GM12872 (cell line): ENCODE data around the gene RIN1.

ENCODE experiments used
- TF ChIP-seq, protein P1 (sequence below): IDR thresholded peaks from 3 replicates; pipeline ENCODE4 v1.5.1; 2011; ENCODE audit warnings: low read depth, mild to moderate bottlenecking, low read length, moderate library complexity; ENCODE audit not compliant: insufficient read depth

The RIN1 gene

GRCh38 chr11:66346476-66347424 lies 10.5 kb upstream of the RIN1 start:
- TF ChIP-seq, protein P1, sequence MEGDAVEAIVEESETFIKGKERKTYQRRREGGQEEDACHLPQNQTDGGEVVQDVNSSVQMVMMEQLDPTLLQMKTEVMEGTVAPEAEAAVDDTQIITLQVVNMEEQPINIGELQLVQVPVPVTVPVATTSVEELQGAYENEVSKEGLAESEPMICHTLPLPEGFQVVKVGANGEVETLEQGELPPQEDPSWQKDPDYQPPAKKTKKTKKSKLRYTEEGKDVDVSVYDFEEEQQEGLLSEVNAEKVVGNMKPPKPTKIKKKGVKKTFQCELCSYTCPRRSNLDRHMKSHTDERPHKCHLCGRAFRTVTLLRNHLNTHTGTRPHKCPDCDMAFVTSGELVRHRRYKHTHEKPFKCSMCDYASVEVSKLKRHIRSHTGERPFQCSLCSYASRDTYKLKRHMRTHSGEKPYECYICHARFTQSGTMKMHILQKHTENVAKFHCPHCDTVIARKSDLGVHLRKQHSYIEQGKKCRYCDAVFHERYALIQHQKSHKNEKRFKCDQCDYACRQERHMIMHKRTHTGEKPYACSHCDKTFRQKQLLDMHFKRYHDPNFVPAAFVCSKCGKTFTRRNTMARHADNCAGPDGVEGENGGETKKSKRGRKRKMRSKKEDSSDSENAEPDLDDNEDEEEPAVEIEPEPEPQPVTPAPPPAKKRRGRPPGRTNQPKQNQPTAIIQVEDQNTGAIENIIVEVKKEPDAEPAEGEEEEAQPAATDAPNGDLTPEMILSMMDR, result no peak

- TF ChIP-seq, protein P1, result no peak
Observed at GRCh38 chr11:66345316-66345649, 9.0 kb upstream of the RIN1 start.

GRCh38 chr11:66344550-66345315 lies 8.5 kb upstream of the RIN1 start, which contains the start of gene BRMS1:
BRMS1 (minus strand) TSS chr11:66345104; CDS start chr11:66342234, 2,870 bp downstream.
- TF ChIP-seq, protein P1, result no peak

GRCh38 chr11:66343176-66343575 lies 6.9 kb upstream of the RIN1 start:
- TF ChIP-seq, protein P1, result no peak

DNA sequence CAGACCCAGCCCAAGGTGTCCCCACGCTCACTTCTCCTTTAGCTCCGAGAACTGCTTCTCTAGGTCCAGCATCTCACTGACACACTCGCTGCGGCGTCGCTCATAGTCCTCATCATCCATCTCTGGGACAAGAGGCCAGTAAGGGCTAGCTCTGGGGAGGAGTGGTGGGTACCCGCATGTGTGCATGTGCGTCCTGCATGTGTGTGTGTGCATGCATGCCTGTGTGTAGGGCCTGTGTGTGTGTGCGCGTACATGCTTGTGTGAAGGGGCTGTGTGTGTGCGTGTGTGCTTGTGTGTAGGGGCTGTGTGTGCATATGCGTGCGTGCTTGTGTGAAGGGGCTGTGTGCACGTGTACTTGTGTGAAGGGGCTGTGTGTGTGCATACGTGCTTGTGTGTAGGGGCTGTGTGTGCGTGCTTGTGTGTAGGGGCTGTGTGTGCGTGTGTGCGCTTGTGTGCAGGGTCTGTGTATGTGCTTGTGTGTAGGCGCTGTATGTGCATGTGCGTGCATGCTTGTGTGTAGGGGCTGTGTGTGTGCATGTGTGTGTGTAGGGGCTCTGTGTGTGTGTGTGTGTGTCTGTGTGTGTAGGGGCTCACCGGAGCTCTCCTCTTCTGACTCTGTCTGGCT lies 5.4 kb upstream of the RIN1 start:
- TF ChIP-seq, protein P1, result no peak

DNA sequence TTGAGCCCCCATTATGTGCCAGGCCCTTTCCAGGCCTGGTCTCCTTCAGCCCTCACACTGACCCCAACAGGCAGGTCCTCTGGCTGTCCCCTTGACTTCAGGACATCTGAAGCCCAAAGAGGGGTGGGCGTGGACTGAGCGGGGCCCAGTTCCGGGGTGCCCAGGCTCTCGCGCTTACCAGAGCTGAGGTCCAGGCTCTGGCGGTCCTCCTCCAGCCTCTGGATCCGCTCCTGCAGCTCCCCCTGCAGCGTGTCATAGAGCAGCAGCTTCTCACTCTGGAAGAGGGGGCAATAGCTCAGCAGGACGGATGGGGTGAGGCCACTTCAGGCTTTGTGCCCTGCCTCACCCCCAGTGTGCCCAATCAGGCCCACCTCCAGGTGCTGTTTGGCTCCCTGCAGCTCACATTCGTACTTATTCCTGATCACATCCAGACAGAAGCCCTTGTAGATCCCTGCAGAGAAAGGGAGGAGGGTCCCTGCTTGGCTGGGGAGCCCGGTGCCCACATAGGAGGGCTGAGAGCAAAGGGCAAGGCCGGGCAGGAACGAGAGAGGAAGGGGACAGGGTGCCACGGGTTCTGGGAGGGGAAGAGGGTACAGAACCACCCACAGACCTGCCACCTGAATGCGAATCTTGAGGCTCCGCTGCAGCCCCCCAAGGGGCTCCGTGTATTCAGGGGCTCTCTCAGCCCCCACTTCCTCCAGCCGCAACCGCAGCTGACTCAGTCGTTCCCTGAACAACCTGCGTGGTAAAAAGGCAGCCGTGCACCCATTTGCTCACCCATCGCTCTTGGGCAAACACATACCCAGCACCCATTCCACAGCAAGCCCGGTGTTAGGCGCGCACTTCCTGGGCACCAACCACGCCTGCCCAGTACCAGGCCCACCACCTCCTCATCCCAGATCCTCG lies 4.6 kb upstream of the RIN1 start:
- TF ChIP-seq, protein P1, result no peak
